Pancreas (tissue), 10 donors: ENCODE measurements around the gene OR8B12. TPM values are rescaled to one million over a fixed set of nuclear protein-coding genes. Genes with fewer than 3 reads are reported as not detected.

ENCODE experiments used
- ATAC-seq, 4 donors: fragments of 200-7000 bp; cut with Tn5 transposase; one replicate each; pipeline versions ENCODE4 v1.8.0 to v1.9.1; 2020; ENCODE audit warnings: mild to moderate bottlenecking in 4 of 4, moderate library complexity in 4 of 4
- DNase-seq, 6 donors: peaks; one replicate each; pipeline ENCODE4 v3.0.0-alpha.2; 2020
- FAIRE-seq: peaks from 2 replicates; lab custom pipeline; 2012; peaks lifted over from hg19 to GRCh38; lab: Jason Lieb, UNC
- H3K27ac ChIP-seq, 4 donors: fragments of 200-600 bp; sonication (generic); 1 replicate in 3 of 4; 2 replicates in 1 of 4; pipeline versions ENCODE4 v1.5.0 to v1.8.0; 2020
- H3K27me3 ChIP-seq, 4 donors: fragments of 200-600 bp; one replicate each; pipeline ENCODE4 v1.8.0; 2021
- H3K36me3 ChIP-seq, 3 donors: fragments of 200-600 bp; sonication (generic) in 1 of 3; one replicate each; pipeline versions ENCODE4 v1.5.0 to v1.8.0; 2020 to 2021
- H3K4me1 ChIP-seq, 3 donors: fragments of 200-600 bp; one replicate each; pipeline ENCODE4 v1.8.0; 2021
- H3K4me3 ChIP-seq, 4 donors: fragments of 200-600 bp; sonication (generic) in 2 of 4; one replicate each; pipeline versions ENCODE4 v1.5.0 to v1.8.0; 2020 to 2021
- H3K9me3 ChIP-seq, 4 donors: fragments of 200-600 bp; one replicate each; pipeline ENCODE4 v1.8.0; 2021
- CTCF ChIP-seq, 4 donors: fragments of 200-600 bp; sonication (generic) in 3 of 4; IDR thresholded peaks; one replicate each; pipeline versions ENCODE4 v1.5.0 to v1.8.0; 2021; ENCODE audit warnings: antibody characterized with exemption in 4 of 4
- WGBS, 2 donors: extraction: QIAGEN DNeasy Blood & Tissue Kit; methylation state at CpG; one replicate each; pipeline ENCODE4 v1.1.7; 2013; 5-methylcytosine and 5-hydroxymethylcytosine counted together
- intact Hi-C, 3 donors: fragments of 100-400 bp; cut with DNase I; formaldehyde crosslinking; loops; one replicate each; pipeline versions ENCODE4 v1.11.1 to v1.14.2; 2022
- polyA plus RNA-seq, 2 donors: library from polyadenylated mRNA; stranded (reverse); fragments of 200-250 nt; gene quantifications; one replicate each; pipeline ENCODE4 v1.2.3, GENCODE V29; 2013
- total RNA-seq, 6 donors: library from RNA; stranded (reverse); fragmentation: NEBNext Ultra II Directional in 4 of 6; extraction: Animal tissue kit (Norgen Biotek cat#: 25700) in 4 of 6; gene quantifications; one replicate each; pipeline versions ENCODE4 v1.2.1 to v1.2.4, GENCODE V29; 2021 to 2023
- donor health status: healthy with polysubstance abuse.
- donor health status: DM: no; HTN: no; CAD: no; lungs with moderate emphysema.
- donor health status: DM: no; HTN: no; CAD: no.
- donor health status: control.
- donor health status: control.
- donor health status: Bipolar disorder and iron deficiency.
- donor health status: DM: yes; HTN: yes; CAD: no.
- donor health status: DM: no; HTN: no; CAD: no.
- donor health status: DM: no; HTN: no; CAD: no.
- donor health status: DM: yes; HTN: yes; CAD: no.

Gene OR8B12
- total RNA-seq (not detected), polyA plus RNA-seq (not detected)

DNA sequence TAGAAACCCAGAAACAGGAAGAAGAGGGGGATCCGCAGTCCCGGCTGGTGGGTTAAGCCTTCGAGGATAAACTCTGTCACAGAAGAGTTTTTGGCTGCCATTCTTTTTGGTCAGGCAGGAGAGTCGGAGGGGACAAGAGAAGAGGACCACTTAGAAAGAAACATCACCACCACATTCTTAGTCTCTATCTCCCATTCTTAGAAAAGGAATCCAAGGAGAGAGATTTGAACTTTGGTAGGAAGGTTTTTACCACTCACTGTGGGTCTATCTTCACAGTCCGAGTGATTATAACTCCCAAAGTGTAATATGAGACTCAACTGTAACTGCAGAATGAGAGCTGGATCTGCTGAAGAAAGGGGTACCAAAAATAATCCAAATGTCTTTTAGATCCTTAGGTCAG lies at the start of gene OR8B12:
TSS of gene OR8B12 (minus strand) at position 101 of the 400 bp plus-strand sequence. CDS start at position 101, 0 bp downstream.
- no peaks in the 10 kb centered on the region for H3K27me3 ChIP-seq
- no peak within 1 kb of the TSS for H3K27ac ChIP-seq
- no peak within 1 kb of the TSS for H3K4me3 ChIP-seq
- H3K4me1 ChIP-seq = no peaks in the 10 kb centered on the region
- no peaks in the 10 kb centered on the region for H3K36me3 ChIP-seq
- H3K9me3 ChIP-seq = no peaks in the 10 kb centered on the region
- no peak for FAIRE-seq
- no peak for TF ChIP-seq CTCF (IDR thresholded peaks at IDR 0.05)
- intact Hi-C loops = no loop called here
- no peak for ATAC-seq
- DNase-seq = no peak
- 69 to 78% methylated on average over 5 of the region's 5 CpGs for WGBS, 2 donors

DNA sequence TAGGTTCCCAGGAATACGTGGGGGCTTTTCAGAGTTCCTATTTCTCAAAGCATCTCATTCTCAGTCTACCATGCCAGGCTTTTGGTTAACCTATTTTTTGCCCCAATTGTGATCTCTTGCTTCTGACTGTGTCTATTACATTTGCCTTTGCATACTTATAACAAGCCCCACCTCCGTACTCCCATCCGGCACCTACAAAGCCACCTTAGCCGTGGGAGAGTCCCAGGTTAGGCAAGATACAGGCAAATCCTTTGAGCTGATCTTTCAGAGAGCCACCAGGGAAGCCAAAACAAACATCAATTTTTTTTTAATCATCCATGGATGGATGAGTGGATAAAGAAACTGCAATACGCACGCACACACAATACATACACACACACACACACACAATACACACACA lies 49.2 kb upstream of the OR8B12 start:
- TF ChIP-seq CTCF (IDR thresholded peaks at IDR 0.05) = no peak
- Histone ChIP-seq H3K9me3 (no peaks in the 10 kb centered on the region), H3K36me3 (no peaks in the 10 kb centered on the region), H3K27ac (no peak overlapping the region), H3K4me3 (no peak overlapping the region), H3K4me1 (no peaks in the 10 kb centered on the region), H3K27me3 (peaks cover 0 to 4% (median 1%) of the 10 kb centered on the region in 4 donors)
- 56 to 63% methylated on average over 6 of the region's 6 CpGs for WGBS, 2 donors
- ATAC-seq = no peak
- no peak for FAIRE-seq
- DNase-seq = no peak
- intact Hi-C loops = loop anchor here in 1 of 3 donors (10.0 kb wide), 1 partner anchor 518 kb away; no protein-coding TSS in a partner anchor

- DNase-seq (no peak), ATAC-seq (no peak), FAIRE-seq (no peak)
- H3K9me3 ChIP-seq = no peaks in the 10 kb centered on the region
- H3K27me3 ChIP-seq = peaks cover 0 to 6% (median 1%) of the 10 kb centered on the region in 4 donors
- H3K27ac ChIP-seq = no peak overlapping the region
- intact Hi-C loops = loop anchor here in 1 of 3 donors (10.0 kb wide), 1 partner anchor 517 kb away; no protein-coding TSS in a partner anchor
- H3K4me3 ChIP-seq = no peak overlapping the region
- WGBS, 2 donors = 57 to 67% methylated on average over 2 of the region's 2 CpGs
- H3K36me3 ChIP-seq = no peaks in the 10 kb centered on the region
- no peak for TF ChIP-seq CTCF (IDR thresholded peaks at IDR 0.05)
- no peaks in the 10 kb centered on the region for H3K4me1 ChIP-seq
Observed at GRCh38 chr11:124591430-124591829, 48.0 kb upstream of the OR8B12 start.

GRCh38 chr11:124586238-124586860 lies 42.9 kb upstream of the OR8B12 start:
- DNase-seq = peak in 4 of 6 donors; percentile 20 to 67 (median 45)
- no peaks in the 10 kb centered on the region for H3K9me3 ChIP-seq
- FAIRE-seq = peak; percentile 91
- peak in 2 of 4 donors; percentile 57 to 66 for ATAC-seq
- TF ChIP-seq CTCF (IDR thresholded peaks at IDR 0.05) = peak in 3 of 4 donors; percentile 16 to 44 (median 35)
- H3K27ac ChIP-seq = no peak overlapping the region
- H3K36me3 ChIP-seq = no peaks in the 10 kb centered on the region
- no peaks in the 10 kb centered on the region for H3K4me1 ChIP-seq
- WGBS, 2 donors = 24% methylated on average over 3 of the region's 3 CpGs
- no peak overlapping the region for H3K4me3 ChIP-seq
- peaks cover 0 to 6% (median 0%) of the 10 kb centered on the region in 4 donors for H3K27me3 ChIP-seq
- intact Hi-C loops = no loop called here
